Measurements from ENCODE around the gene GP2.

The GP2 gene

GRCh38 chr16:20306401-20306800, 20.9 kb downstream of the GP2 start:
- TF ChIP-seq, protein P1, sequence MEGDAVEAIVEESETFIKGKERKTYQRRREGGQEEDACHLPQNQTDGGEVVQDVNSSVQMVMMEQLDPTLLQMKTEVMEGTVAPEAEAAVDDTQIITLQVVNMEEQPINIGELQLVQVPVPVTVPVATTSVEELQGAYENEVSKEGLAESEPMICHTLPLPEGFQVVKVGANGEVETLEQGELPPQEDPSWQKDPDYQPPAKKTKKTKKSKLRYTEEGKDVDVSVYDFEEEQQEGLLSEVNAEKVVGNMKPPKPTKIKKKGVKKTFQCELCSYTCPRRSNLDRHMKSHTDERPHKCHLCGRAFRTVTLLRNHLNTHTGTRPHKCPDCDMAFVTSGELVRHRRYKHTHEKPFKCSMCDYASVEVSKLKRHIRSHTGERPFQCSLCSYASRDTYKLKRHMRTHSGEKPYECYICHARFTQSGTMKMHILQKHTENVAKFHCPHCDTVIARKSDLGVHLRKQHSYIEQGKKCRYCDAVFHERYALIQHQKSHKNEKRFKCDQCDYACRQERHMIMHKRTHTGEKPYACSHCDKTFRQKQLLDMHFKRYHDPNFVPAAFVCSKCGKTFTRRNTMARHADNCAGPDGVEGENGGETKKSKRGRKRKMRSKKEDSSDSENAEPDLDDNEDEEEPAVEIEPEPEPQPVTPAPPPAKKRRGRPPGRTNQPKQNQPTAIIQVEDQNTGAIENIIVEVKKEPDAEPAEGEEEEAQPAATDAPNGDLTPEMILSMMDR (IDR thresholded peaks at IDR 0.05; ENCODE audit: low read length) = no peak
- no peak for TF ChIP-seq EZH2 (IDR thresholded peaks at IDR 0.05; ENCODE audit: borderline replicate concordance, low read length)
- H2AFZ ChIP-seq (ENCODE audit: low read length) = no peak overlapping the region
- H3K4me2 ChIP-seq (ENCODE audit: low read length) = no peak overlapping the region
- H3K79me2 ChIP-seq (ENCODE audit: insufficient read depth, low read length) = no peaks in the 10 kb centered on the region
- H3K4me3 ChIP-seq (ENCODE audit: low read depth, low read length, poor library complexity, severe bottlenecking) = no peak overlapping the region
- H3K27ac ChIP-seq (ENCODE audit: low read depth, low read length, poor library complexity, severe bottlenecking) = no peak overlapping the region
- no peak overlapping the region for H3K9ac ChIP-seq (ENCODE audit: low read length)
- H3K9me2 ChIP-seq (ENCODE audit: low read depth, low read length) = no peaks in the 10 kb centered on the region
- no peaks in the 10 kb centered on the region for H3K4me1 ChIP-seq (ENCODE audit: insufficient read depth, low read length, severe bottlenecking)
- no peaks in the 10 kb centered on the region for H3F3A ChIP-seq (ENCODE audit: insufficient read depth, low read length)
- H3K27me3 ChIP-seq (ENCODE audit: insufficient read depth, low read length) = no peaks in the 10 kb centered on the region
- H3K9me3 ChIP-seq (ENCODE audit: low read length) = no peaks in the 10 kb centered on the region
- H3K36me3 ChIP-seq (ENCODE audit: insufficient read depth, low read length) = no peaks in the 10 kb centered on the region
- H4K20me1 ChIP-seq (ENCODE audit: insufficient read depth, low read length) = no peaks in the 10 kb centered on the region

- Histone ChIP-seq H3K4me3 (ENCODE audit: low read depth, low read length, poor library complexity, severe bottlenecking) (no peak overlapping the region), H3K9ac (ENCODE audit: low read length) (no peak overlapping the region), H3K4me1 (ENCODE audit: insufficient read depth, low read length, severe bottlenecking) (no peaks in the 10 kb centered on the region), H3F3A (ENCODE audit: insufficient read depth, low read length) (no peaks in the 10 kb centered on the region), H3K4me2 (ENCODE audit: low read length) (no peak overlapping the region), H3K27ac (ENCODE audit: low read depth, low read length, poor library complexity, severe bottlenecking) (no peak overlapping the region), H3K9me3 (ENCODE audit: low read length) (no peaks in the 10 kb centered on the region), H4K20me1 (ENCODE audit: insufficient read depth, low read length) (no peaks in the 10 kb centered on the region), H3K36me3 (ENCODE audit: insufficient read depth, low read length) (no peaks in the 10 kb centered on the region), H3K79me2 (ENCODE audit: insufficient read depth, low read length) (no peaks in the 10 kb centered on the region), H3K9me2 (ENCODE audit: low read depth, low read length) (no peaks in the 10 kb centered on the region), H3K27me3 (ENCODE audit: insufficient read depth, low read length) (no peaks in the 10 kb centered on the region), H2AFZ (ENCODE audit: low read length) (no peak overlapping the region)
- no peak for TF ChIP-seq EZH2 (IDR thresholded peaks at IDR 0.05; ENCODE audit: borderline replicate concordance, low read length)
- TF ChIP-seq, protein P1 (IDR thresholded peaks at IDR 0.05; ENCODE audit: low read length) = no peak
Measured at GRCh38 chr16:20303012-20303411, 24.3 kb downstream of the GP2 start.

GRCh38 chr16:20302389-20302788, 24.9 kb downstream of the GP2 start:
- no peaks in the 10 kb centered on the region for H3F3A ChIP-seq (ENCODE audit: insufficient read depth, low read length)
- no peaks in the 10 kb centered on the region for H4K20me1 ChIP-seq (ENCODE audit: insufficient read depth, low read length)
- no peaks in the 10 kb centered on the region for H3K4me1 ChIP-seq (ENCODE audit: insufficient read depth, low read length, severe bottlenecking)
- H3K27ac ChIP-seq (ENCODE audit: low read depth, low read length, poor library complexity, severe bottlenecking) = no peak overlapping the region
- no peak overlapping the region for H3K9ac ChIP-seq (ENCODE audit: low read length)
- no peaks in the 10 kb centered on the region for H3K79me2 ChIP-seq (ENCODE audit: insufficient read depth, low read length)
- no peak overlapping the region for H2AFZ ChIP-seq (ENCODE audit: low read length)
- H3K9me3 ChIP-seq (ENCODE audit: low read length) = no peaks in the 10 kb centered on the region
- no peaks in the 10 kb centered on the region for H3K36me3 ChIP-seq (ENCODE audit: insufficient read depth, low read length)
- H3K9me2 ChIP-seq (ENCODE audit: low read depth, low read length) = no peaks in the 10 kb centered on the region
- no peaks in the 10 kb centered on the region for H3K27me3 ChIP-seq (ENCODE audit: insufficient read depth, low read length)
- no peak overlapping the region for H3K4me3 ChIP-seq (ENCODE audit: low read depth, low read length, poor library complexity, severe bottlenecking)
- H3K4me2 ChIP-seq (ENCODE audit: low read length) = no peak overlapping the region
- TF ChIP-seq, protein P1 (IDR thresholded peaks at IDR 0.05; ENCODE audit: low read length) = no peak
- no peak for TF ChIP-seq EZH2 (IDR thresholded peaks at IDR 0.05; ENCODE audit: borderline replicate concordance, low read length)

Data from OCI-LY1 (cell line).